Measurements from ENCODE around the gene SLC26A9.
"Not testable (repeated sequence)": the region's sequence is repeated elsewhere in the genome, so short reads cannot be mapped to it uniquely, and the experiment has no call there.

Gene SLC26A9

GRCh38 chr1:205927247-205927646 is 16.0 kb downstream of the SLC26A9 start:
- DNase-seq (ENCODE audit: low read depth in 2 of 3, low spot score in 2 of 3): no peak

- no peak for DNase-seq (ENCODE audit: low read depth in 2 of 3, low spot score in 2 of 3)
Measured at GRCh38 chr1:205926636-205927035, 16.6 kb downstream of the SLC26A9 start.

- DNase-seq (ENCODE audit: low read depth in 2 of 3, low spot score in 2 of 3): no peak
Measured at GRCh38 chr1:205926213-205926612, 17.0 kb downstream of the SLC26A9 start.

GRCh38 chr1:205925736-205926135 is 17.5 kb downstream of the SLC26A9 start:
- DNase-seq (ENCODE audit: low read depth in 2 of 3, low spot score in 2 of 3): no peak

- DNase-seq (ENCODE audit: low read depth in 2 of 3, low spot score in 2 of 3): no peak
Measured at GRCh38 chr1:205924460-205924790, 18.8 kb downstream of the SLC26A9 start.

- no peak for DNase-seq (ENCODE audit: low read depth in 2 of 3, low spot score in 2 of 3)
Measured at GRCh38 chr1:205923651-205924459, 19.4 kb downstream of the SLC26A9 start.

- DNase-seq (ENCODE audit: low read depth in 2 of 3, low spot score in 2 of 3): no peak
Measured at GRCh38 chr1:205922806-205923205, 20.4 kb downstream of the SLC26A9 start.

GRCh38 chr1:205922314-205922713 is 20.9 kb downstream of the SLC26A9 start:
- DNase-seq (ENCODE audit: low read depth in 2 of 3, low spot score in 2 of 3): no peak

GRCh38 chr1:205921570-205921909 is 21.7 kb downstream of the SLC26A9 start:
- DNase-seq (ENCODE audit: low read depth in 2 of 3, low spot score in 2 of 3): no peak

GRCh38 chr1:205920861-205921569 is 22.2 kb downstream of the SLC26A9 start:
- no peak for DNase-seq (ENCODE audit: low read depth in 2 of 3, low spot score in 2 of 3)

GRCh38 chr1:205920159-205920558 is 23.1 kb downstream of the SLC26A9 start:
- no peak for DNase-seq (ENCODE audit: low read depth in 2 of 3, low spot score in 2 of 3)

GRCh38 chr1:205918955-205919746 is 24.1 kb downstream of the SLC26A9 start:
- peak; percentile 12 to 58 (median 44) for DNase-seq (ENCODE audit: low read depth in 2 of 3, low spot score in 2 of 3)

GRCh38 chr1:205917466-205918238 is 25.6 kb downstream of the SLC26A9 start:
- DNase-seq (ENCODE audit: low read depth in 2 of 3, low spot score in 2 of 3): no peak

- no peak for DNase-seq (ENCODE audit: low read depth in 2 of 3, low spot score in 2 of 3)
Measured at GRCh38 chr1:205916541-205916940, 26.7 kb downstream of the SLC26A9 start.

- DNase-seq (ENCODE audit: low read depth in 2 of 3, low spot score in 2 of 3): no peak
Measured at GRCh38 chr1:205915354-205915990, 27.8 kb downstream of the SLC26A9 start.

- DNase-seq (ENCODE audit: low read depth in 2 of 3, low spot score in 2 of 3): no peak
Measured at GRCh38 chr1:205914730-205915129, 28.5 kb downstream of the SLC26A9 start.

GRCh38 chr1:205914155-205914507 is 29.1 kb downstream of the SLC26A9 start:
- no peak for DNase-seq (ENCODE audit: low read depth in 2 of 3, low spot score in 2 of 3)

- DNase-seq (ENCODE audit: low read depth in 2 of 3, low spot score in 2 of 3): no peak
Measured at GRCh38 chr1:205913451-205914154, 29.7 kb downstream of the SLC26A9 start.

- DNase-seq (ENCODE audit: low read depth in 2 of 3, low spot score in 2 of 3): no peak
Measured at GRCh38 chr1:205907794-205908193, 35.5 kb downstream of the SLC26A9 start.

GRCh38 chr1:205905095-205905494 is 38.2 kb downstream of the SLC26A9 start:
- not testable (repeated sequence) for DNase-seq (ENCODE audit: low read depth in 2 of 3, low spot score in 2 of 3)

All from activated CD8-positive, alpha-beta memory T cell treated with anti-CD3 and anti-CD28 coated beads for 48 hours (primary cell).